H9 (cell line): Measurements from ENCODE around the gene COL8A1. TPM values are rescaled to one million over a fixed set of nuclear protein-coding genes. Genes with fewer than 3 reads are reported as not detected.

Experiments used
- DNase-seq: peaks from one replicate; pipeline ENCODE4 v3.0.0-alpha.2; 2017
- H2AFZ ChIP-seq: one replicate; pipeline ENCODE4 v1.6.1; 2013; ENCODE audit warnings: mild to moderate bottlenecking, low read length, control low read depth, moderate library complexity
- H2AK5ac ChIP-seq: 2 replicates; pipeline ENCODE4 v1.6.1; 2013; ENCODE audit warnings: low read length, control low read depth, mixed read lengths; ENCODE audit not compliant: insufficient read length
- H2BK120ac ChIP-seq: one replicate; pipeline ENCODE4 v1.6.1; 2013; ENCODE audit warnings: low read depth, mild to moderate bottlenecking, low read length, control low read depth, inconsistent platforms; ENCODE audit not compliant: poor library complexity, severe bottlenecking
- H2BK12ac ChIP-seq: 2 replicates; pipeline ENCODE4 v1.6.1; 2013; ENCODE audit warnings: low read length, control low read depth, mixed read lengths, low read depth; ENCODE audit not compliant: insufficient read length
- H2BK15ac ChIP-seq: 2 replicates; pipeline ENCODE4 v1.6.1; 2013; ENCODE audit warnings: low read depth, low read length, control low read depth
- H2BK20ac ChIP-seq: one replicate; pipeline ENCODE4 v1.6.1; 2013; ENCODE audit warnings: low read depth, mild to moderate bottlenecking, low read length, control low read depth, inconsistent platforms; ENCODE audit not compliant: poor library complexity, severe bottlenecking
- H2BK5ac ChIP-seq: 2 replicates; pipeline ENCODE4 v1.6.1; 2013; ENCODE audit warnings: low read length, control low read depth, mixed read lengths; ENCODE audit not compliant: insufficient read length
- H3K14ac ChIP-seq: 2 replicates; pipeline ENCODE4 v1.6.1; 2013; ENCODE audit warnings: low read length, control low read depth; ENCODE audit not compliant: insufficient read depth
- H3K18ac ChIP-seq: 2 replicates; pipeline ENCODE4 v1.6.1; 2013; ENCODE audit warnings: low read depth, mild to moderate bottlenecking, mixed read lengths, low read length, control low read depth; ENCODE audit not compliant: insufficient read length
- H3K23ac ChIP-seq: 2 replicates; pipeline ENCODE4 v1.6.1; 2013; ENCODE audit warnings: low read length, control low read depth, mixed read lengths, low read depth; ENCODE audit not compliant: insufficient read length
- H3K23me2 ChIP-seq: 2 replicates; pipeline ENCODE4 v1.6.1; 2013; ENCODE audit warnings: low read depth, mild to moderate bottlenecking, mixed read lengths, low read length, control low read depth; ENCODE audit not compliant: insufficient read length, poor library complexity, severe bottlenecking
- H3K27ac ChIP-seq: 2 replicates; pipeline ENCODE4 v1.5.1; 2013; ENCODE audit warnings: low read length, control low read depth, mixed read lengths, low read depth; ENCODE audit not compliant: insufficient read length
- H3K27me3 ChIP-seq: 2 replicates; pipeline ENCODE4 v1.6.1; 2013; ENCODE audit warnings: low read length, control low read depth, inconsistent platforms; ENCODE audit not compliant: insufficient read depth
- H3K4ac ChIP-seq: 2 replicates; pipeline ENCODE4 v1.6.1; 2013; ENCODE audit warnings: low read depth, mild to moderate bottlenecking, control low read depth, inconsistent platforms, low read length, moderate library complexity
- H3K4me1 ChIP-seq: 2 replicates; pipeline ENCODE4 v1.6.1; 2013; ENCODE audit warnings: low read length, control low read depth, inconsistent platforms; ENCODE audit not compliant: insufficient read depth
- H3K4me2 ChIP-seq: 2 replicates; pipeline ENCODE4 v1.6.1; 2013; ENCODE audit warnings: low read length, control low read depth, mixed read lengths; ENCODE audit not compliant: insufficient read length, insufficient read depth
- H3K56ac ChIP-seq: 2 replicates; pipeline ENCODE4 v1.6.1; 2013; ENCODE audit warnings: low read depth, mild to moderate bottlenecking, mixed read lengths, low read length, control low read depth; ENCODE audit not compliant: insufficient read length
- H3K79me1 ChIP-seq: 2 replicates; pipeline ENCODE4 v1.6.1; 2013; ENCODE audit warnings: low read depth, mild to moderate bottlenecking, moderate library complexity, low read length, control low read depth, inconsistent platforms; ENCODE audit not compliant: insufficient read depth, poor library complexity, severe bottlenecking
- H3K79me2 ChIP-seq: 2 replicates; pipeline ENCODE4 v1.6.1; 2013; ENCODE audit warnings: low read length, control low read depth, inconsistent platforms; ENCODE audit not compliant: insufficient read depth
- H3K9ac ChIP-seq: 2 replicates; pipeline ENCODE4 v1.6.1; 2013; ENCODE audit warnings: low read length, control low read depth, mixed read lengths; ENCODE audit not compliant: insufficient read length; ENCODE audit errors: extremely low read depth
- H3K9me3 ChIP-seq: one replicate; pipeline ENCODE4 v1.6.1; 2013; ENCODE audit warnings: low read depth, low read length, inconsistent platforms; ENCODE audit not compliant: control insufficient read depth
- H3T11ph ChIP-seq: one replicate; pipeline ENCODE4 v1.6.1; 2013; ENCODE audit warnings: mild to moderate bottlenecking, low read length, control low read depth, inconsistent platforms
- H4K20me1 ChIP-seq: one replicate; pipeline ENCODE4 v1.6.1; 2013; ENCODE audit not compliant: control insufficient read depth, insufficient read length, insufficient read depth
- H4K5ac ChIP-seq: 2 replicates; pipeline ENCODE4 v1.6.1; 2013; ENCODE audit warnings: low read depth, mild to moderate bottlenecking, mixed read lengths, low read length, control low read depth; ENCODE audit not compliant: insufficient read length
- H4K8ac ChIP-seq: replicated peaks from 2 replicates; pipeline ENCODE4 v1.6.1; 2013; ENCODE audit warnings: low read length, control low read depth, mixed read lengths, low read depth; ENCODE audit not compliant: insufficient read length
- H4K91ac ChIP-seq: 2 replicates; pipeline ENCODE4 v1.6.1; 2013; ENCODE audit warnings: low read depth, mild to moderate bottlenecking, moderate library complexity, mixed read lengths, low read length, control low read depth; ENCODE audit not compliant: insufficient read length
- H3K27ac Mint-ChIP-seq, 3 experiments: 2 replicates in 2 of 3; 3 replicates in 1 of 3; pipeline ENCODE4 v1.8.0; 2020 to 2021; ENCODE audit warnings: mixed read lengths in 3 of 3, mild to moderate bottlenecking in 1 of 3, moderate library complexity in 1 of 3
- H3K27me3 Mint-ChIP-seq: 2 replicates; pipeline ENCODE4 v1.8.0; 2021; ENCODE audit warnings: low read depth, mild to moderate bottlenecking, moderate library complexity, mixed read lengths
- H3K36me3 Mint-ChIP-seq, 3 experiments: 2 replicates in 2 of 3; 3 replicates in 1 of 3; pipeline ENCODE4 v1.8.0; 2020 to 2021; ENCODE audit warnings: low read depth in 3 of 3, mixed read lengths in 3 of 3; ENCODE audit not compliant: insufficient read depth in 1 of 3
- H3K4me1 Mint-ChIP-seq, 2 experiments: 2 replicates each; pipeline ENCODE4 v1.8.0; 2020; ENCODE audit warnings: mixed read lengths in 2 of 2
- H3K4me3 Mint-ChIP-seq, 2 experiments: 2 replicates in 1 of 2; 3 replicates in 1 of 2; pipeline ENCODE4 v1.8.0; 2020 to 2021; ENCODE audit warnings: mild to moderate bottlenecking in 2 of 2, mixed read lengths in 2 of 2, moderate library complexity in 1 of 2
- H3K9me3 Mint-ChIP-seq, 2 experiments: 2 replicates in 1 of 2; 3 replicates in 1 of 2; pipeline ENCODE4 v1.8.0; 2020; ENCODE audit warnings: mild to moderate bottlenecking in 2 of 2, mixed read lengths in 2 of 2, moderate library complexity in 1 of 2
- WGBS: extraction: QIAGEN DNeasy Blood & Tissue Kit; methylation state at CpG from one replicate; pipeline ENCODE4 v1.1.7; 2013; ENCODE audit warnings: missing lambda C conversion rate, low lambda C conversion rate, mixed read lengths; ENCODE audit not compliant: insufficient read length; ENCODE audit errors: extremely low coverage; 5-methylcytosine and 5-hydroxymethylcytosine counted together
- total RNA-seq: library from RNA; stranded (reverse); gene quantifications from 2 replicates; pipeline ENCODE4 v1.2.1, GENCODE V29; 2021
- TF ChIP-seq, protein P1 (sequence below): fragments of 200-600 bp; sonication (generic); conservative IDR thresholded peaks from 3 replicates; pipeline ENCODE4 v1.8.0; 2021; ENCODE audit warnings: antibody characterized with exemption, mild to moderate bottlenecking

The COL8A1 gene
- total RNA-seq, 1 experiment from 2014 or later: 0.17 TPM

- Histone ChIP-seq H2AK5ac (no peak overlapping the region), H2BK120ac (no peak overlapping the region)
Observed at GRCh38 chr3:99818818-99819217, 180.4 kb downstream of the COL8A1 start.

More at GRCh38 chr3:99818818-99819217, 180.4 kb downstream of the COL8A1 start:
- Histone ChIP-seq H3K27ac (no peak overlapping the region), H3T11ph (no peak overlapping the region), H3K23ac (no peak overlapping the region), H3K56ac (no peak overlapping the region), H2AFZ (no peak overlapping the region), H2BK5ac (no peak overlapping the region), H4K91ac (no peak overlapping the region), H2BK12ac (no peak overlapping the region), H3K23me2 (no peaks in the 10 kb centered on the region), H3K9me3 (no peaks in the 10 kb centered on the region), H4K5ac (no peak overlapping the region), H3K4me1 (no peaks in the 10 kb centered on the region), H4K20me1 (no peaks in the 10 kb centered on the region), H4K8ac (no peak overlapping the region), H3K14ac (no peak overlapping the region), H2BK15ac (no peak overlapping the region), H3K79me1 (peaks cover 3% of the 10 kb centered on the region), H3K79me2 (peaks cover 3% of the 10 kb centered on the region; the same call in 1 of the 2 replicates), H3K4ac (no peak overlapping the region), H3K4me2 (no peak overlapping the region), H3K27me3 (no peaks in the 10 kb centered on the region), H3K18ac (no peak overlapping the region), H3K9ac (no peak overlapping the region), H2BK20ac (no peak overlapping the region)
- TF ChIP-seq, protein P1, sequence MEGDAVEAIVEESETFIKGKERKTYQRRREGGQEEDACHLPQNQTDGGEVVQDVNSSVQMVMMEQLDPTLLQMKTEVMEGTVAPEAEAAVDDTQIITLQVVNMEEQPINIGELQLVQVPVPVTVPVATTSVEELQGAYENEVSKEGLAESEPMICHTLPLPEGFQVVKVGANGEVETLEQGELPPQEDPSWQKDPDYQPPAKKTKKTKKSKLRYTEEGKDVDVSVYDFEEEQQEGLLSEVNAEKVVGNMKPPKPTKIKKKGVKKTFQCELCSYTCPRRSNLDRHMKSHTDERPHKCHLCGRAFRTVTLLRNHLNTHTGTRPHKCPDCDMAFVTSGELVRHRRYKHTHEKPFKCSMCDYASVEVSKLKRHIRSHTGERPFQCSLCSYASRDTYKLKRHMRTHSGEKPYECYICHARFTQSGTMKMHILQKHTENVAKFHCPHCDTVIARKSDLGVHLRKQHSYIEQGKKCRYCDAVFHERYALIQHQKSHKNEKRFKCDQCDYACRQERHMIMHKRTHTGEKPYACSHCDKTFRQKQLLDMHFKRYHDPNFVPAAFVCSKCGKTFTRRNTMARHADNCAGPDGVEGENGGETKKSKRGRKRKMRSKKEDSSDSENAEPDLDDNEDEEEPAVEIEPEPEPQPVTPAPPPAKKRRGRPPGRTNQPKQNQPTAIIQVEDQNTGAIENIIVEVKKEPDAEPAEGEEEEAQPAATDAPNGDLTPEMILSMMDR: no peak
- DNase-seq: no peak
- peak overlapping the region; percentile 89 to 97 for H3K4me3 Mint-ChIP-seq
- no peaks in the 10 kb centered on the region; a peak in 1 of 5 replicates for H3K9me3 Mint-ChIP-seq
- no CpG with 5 or more reads among the region's 2 CpGs for WGBS
- H3K4me1 Mint-ChIP-seq: peaks cover 13 to 23% of the 10 kb centered on the region in 2 experiments
- no peak overlapping the region for H3K27ac Mint-ChIP-seq
- peaks cover 0 to 5% (median 2%) of the 10 kb centered on the region in 3 experiments; a peak in 2 of 7 replicates for H3K36me3 Mint-ChIP-seq
- H3K27me3 Mint-ChIP-seq: peaks cover 3% of the 10 kb centered on the region; the same call in 1 of the 2 replicates
